Dermis blood vessel endothelial cell (primary cell): ENCODE data around the gene DEFB112. TPM values are rescaled to one million over a fixed set of nuclear protein-coding genes. Genes with fewer than 3 reads are reported as not detected.

Source experiments
- DNase-seq: peaks from one replicate; pipeline ENCODE4 v3.0.0; 2010
- total RNA-seq: library from RNA; depleted of rRNA; stranded (reverse); fragments of >200 nt; gene quantifications from 2 replicates; pipeline ENCODE4 v1.2.3, GENCODE V29; 2014

The DEFB112 gene, protein sequence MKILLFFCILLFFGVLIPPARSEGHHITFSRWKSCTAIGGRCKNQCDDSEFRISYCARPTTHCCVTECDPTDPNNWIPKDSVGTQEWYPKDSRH
- total RNA-seq = not detected in 2 replicates

GRCh38 chr6:50049829-50050228, at the start of gene DEFB112:
Gene DEFB112, minus strand, starts transcription at chr6:50049929. Its CDS starts 60 bp downstream, at chr6:50049869.
- no peak for DNase-seq

DNA sequence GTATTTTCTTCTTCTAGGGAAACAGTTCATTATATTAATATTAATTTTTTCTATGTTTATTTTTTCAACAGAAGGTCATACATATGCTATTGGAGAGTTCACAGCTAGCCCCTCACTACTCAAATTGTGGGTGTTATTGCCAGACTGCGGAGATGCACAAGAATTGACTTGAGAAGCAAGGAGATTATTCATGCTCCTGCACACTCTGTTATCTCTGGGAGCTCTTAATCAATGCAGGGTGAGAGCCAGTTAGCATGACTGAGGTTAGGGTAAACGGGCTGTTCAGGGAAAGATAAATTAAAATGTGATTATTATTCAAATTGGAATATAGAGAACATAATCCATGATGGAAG, 48.9 kb upstream of the DEFB112 start:
- DNase-seq = no peak

DNA sequence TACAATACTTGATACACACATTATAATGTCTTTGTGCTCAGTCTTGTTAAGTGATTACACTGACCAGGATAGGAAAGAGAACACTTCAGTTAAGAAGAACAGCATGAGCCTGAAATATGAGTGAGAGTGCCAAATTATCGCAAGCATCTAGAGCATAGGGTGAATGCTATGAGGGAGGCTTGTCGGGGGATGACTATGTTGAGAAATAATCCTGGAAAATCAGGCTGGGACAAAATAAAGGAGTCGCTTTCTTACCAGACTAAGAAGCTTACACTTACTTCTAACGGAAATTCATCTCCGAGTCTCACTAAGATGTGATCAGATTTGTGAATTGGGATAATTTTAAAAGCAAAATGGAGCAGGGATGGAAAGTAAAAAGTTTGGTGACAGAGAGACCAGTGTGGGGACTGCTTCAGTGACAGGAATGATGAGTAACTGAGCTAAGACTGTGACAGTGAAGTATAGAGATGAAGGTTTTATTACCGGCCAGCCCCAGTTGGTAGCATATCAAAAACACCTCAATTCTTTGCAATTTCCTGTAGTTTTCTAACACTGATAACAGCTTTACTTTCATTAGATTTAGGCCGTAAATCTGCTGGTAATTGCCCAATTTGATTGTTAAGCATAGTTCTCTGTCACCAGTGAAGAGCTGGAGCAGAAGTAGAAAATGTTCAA, 48.4 kb upstream of the DEFB112 start:
- no peak for DNase-seq

DNA sequence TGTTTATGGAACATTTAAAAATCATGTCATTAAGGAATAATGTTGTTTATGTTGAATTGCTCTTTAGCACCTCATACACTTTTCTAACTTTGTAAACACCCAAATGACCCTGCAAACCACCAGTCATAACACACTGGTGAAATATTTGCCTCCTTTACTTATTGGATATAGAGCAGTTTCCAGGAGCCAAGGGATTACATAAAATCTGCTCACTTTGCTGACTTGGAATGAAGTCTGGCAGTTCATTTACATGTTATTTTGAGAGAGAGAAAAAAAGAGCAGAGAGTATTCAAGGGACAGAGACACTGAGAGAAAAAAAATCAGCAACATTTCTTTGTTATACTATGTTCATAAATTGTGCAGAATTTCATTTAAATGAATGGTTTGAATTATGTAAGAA, 46.6 kb upstream of the DEFB112 start:
- no peak for DNase-seq

DNA sequence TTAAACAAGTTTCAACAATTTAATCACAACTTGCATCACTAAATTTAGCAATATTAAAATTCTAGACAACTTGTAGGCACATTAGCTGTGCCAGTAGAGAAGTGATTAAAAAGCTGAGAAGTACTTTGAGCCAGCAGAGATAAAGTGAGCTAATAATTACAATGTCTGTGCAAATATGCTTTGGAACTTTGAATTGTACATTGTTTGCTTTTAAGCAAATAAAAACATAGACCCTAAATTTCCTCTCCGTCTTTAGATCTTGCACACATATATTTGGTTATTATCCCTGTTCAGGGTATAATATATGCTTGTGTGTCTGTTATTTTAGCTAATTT, 44.2 kb upstream of the DEFB112 start:
- DNase-seq = no peak

DNA sequence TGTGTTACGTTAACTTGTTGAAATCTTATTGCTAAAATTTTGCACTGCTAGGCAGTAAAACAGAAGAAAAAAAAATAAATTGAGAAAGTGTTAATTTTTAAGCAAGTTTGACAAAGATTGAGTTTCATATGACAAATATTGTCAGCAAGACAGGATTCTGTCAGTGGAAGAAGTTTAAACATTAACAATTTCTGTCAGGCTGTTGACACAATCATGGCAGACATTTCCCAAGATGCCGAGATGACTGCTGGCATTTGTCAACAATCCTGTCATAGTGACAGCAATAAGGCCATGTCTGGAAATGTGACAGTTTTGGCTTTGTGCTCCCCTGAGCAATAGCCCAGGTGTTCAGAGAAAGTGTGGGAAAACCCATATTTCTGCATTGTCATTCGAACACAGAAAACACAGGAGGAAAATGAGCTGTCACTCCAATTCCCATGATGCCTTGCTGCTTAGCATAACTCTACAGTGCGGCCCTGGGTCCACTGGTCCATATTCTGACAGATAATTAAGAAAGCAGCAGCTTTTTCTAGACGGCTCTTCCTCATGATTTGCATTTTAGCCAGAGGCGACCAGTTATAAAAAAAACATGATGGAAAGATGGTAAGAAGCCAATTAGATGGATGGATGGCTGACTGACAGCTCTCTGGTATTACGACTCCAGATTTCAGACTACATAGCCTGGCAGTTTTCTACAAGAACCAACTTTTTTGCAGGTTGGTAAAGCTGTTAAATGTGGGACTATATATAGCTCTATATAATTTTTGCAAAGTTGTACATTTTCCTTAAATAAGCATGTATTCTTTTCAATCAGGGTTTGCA, 43.6 kb upstream of the DEFB112 start:
- DNase-seq = no peak

DNA sequence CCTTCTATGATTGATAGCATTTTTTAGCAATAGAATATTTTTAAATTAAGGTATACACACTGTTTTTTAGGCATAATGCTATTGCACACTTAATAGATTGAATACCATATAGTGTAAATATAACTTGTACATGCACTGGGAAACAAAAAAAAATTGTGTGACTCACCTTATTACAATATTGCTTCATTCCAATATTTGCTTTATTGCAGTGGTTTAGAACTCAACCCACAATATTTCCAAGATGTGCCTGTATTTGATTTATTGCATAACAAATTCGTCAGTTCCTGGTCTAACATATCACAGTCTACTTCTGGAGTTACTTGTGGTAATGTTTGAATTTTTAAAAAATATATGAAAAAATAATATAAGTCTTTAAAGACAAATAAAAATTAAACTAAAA, 41.9 kb upstream of the DEFB112 start:
- DNase-seq = no peak

DNA sequence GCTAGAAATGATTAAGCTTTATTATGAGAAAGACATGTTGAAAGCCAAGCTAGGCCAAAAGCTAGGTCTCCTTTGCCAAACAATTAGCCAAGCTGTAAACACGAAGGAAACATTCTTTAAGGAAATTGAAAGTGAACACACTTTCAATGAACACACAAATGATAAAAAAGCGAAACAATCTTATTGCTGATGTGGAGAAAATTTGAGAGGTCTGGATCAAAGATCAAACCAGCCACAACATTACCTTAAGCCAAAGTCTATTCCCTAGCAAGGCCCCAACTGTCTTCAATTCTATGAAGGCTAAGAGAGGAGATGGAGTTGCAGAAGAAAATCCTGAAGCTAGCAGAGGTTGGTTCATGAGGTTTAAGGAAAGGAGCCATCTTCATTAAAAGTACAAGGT, 40.2 kb upstream of the DEFB112 start:
- DNase-seq = no peak

GRCh38 chr6:50087231-50087954, 37.7 kb upstream of the DEFB112 start:
- no peak for DNase-seq

DNA sequence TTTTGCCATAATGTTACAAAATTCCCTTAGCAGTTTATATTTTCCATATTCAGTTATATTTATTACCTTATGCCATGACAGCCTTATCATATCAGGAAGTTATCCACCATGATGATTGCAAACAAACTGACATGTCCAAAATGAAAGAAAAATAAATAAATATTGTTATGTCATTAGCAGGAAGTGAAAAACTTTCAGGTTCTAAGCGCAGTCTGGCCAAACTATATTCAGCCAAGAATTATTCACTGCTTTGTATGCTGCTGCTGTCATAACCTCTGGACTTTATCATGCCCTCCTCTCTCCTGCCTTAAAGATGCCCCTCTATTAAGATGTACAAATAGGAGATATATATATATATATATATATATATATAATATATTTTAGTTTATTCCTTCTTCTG, 27.7 kb upstream of the DEFB112 start:
- no peak for DNase-seq

DNA sequence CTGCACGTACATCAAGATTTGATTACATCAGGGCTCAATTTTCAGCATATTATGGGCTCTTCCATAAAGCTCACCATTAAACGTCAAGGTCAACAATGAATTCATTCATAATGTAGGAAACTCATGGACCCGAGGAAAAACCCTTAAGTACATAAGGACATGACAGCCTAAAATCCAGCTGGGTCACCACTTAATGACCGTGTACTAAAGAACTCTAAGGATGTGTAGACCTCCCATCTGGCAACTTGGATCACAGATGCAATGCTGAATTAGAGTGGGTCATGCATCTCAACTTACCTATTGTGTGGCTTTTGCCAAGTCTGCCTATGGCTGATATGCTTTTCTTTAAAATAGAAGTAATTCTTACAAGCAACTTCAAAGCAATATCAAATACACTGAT, 26.7 kb upstream of the DEFB112 start:
- DNase-seq = no peak

- DNase-seq = no peak
Measured at GRCh38 chr6:50071921-50072320, 22.2 kb upstream of the DEFB112 start.

- no peak for DNase-seq
Measured at GRCh38 chr6:50070101-50070500, 20.4 kb upstream of the DEFB112 start.

DNA sequence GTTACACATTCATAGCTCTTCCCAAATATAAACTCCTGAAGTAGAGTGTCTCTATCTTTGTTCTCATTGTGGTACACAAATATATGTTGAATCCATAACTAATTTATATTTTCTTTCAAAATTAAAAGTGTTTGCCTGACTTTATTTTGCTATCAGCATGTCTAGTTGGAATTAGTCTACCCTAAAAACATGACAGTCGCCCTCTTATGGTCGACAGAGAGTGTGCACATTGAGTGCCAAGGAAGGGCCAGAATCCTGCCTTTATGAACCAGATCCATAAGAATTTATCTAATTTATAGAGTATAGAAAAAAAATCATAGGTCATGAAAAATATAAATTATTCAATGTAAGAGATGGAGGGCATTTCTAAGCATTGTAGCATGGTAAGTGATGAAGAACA, 12.3 kb upstream of the DEFB112 start:
- DNase-seq = no peak

GRCh38 chr6:50056242-50056641, 6.5 kb upstream of the DEFB112 start:
- no peak for DNase-seq

- no peak for DNase-seq
Measured at GRCh38 chr6:50047026-50047425, 2.7 kb downstream of the DEFB112 start.

GRCh38 chr6:50030777-50031562, 18.8 kb downstream of the DEFB112 start:
- no peak for DNase-seq

DNA sequence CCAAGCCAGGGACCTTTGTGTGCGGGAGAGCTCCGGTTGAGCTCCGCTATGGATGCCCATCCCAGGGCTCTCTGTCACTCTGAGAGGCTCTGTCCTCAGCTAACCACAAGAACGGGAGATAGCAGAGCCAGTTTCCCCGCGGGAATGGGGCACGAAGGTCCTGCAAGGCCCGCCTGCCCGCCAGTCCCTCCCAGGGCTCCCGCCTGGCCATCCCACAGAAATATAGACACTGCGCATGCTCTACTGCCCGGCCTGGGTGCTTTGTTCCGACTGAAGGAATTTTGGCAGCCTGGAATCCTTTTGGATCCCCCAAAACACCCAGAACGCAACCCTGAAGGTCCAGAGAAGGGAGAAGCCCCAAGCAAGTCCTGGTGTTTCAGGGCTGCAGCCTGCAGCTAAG, 19.4 kb downstream of the DEFB112 start:
- no peak for DNase-seq

GRCh38 chr6:50025258-50025657, 24.5 kb downstream of the DEFB112 start:
- DNase-seq = no peak

DNA sequence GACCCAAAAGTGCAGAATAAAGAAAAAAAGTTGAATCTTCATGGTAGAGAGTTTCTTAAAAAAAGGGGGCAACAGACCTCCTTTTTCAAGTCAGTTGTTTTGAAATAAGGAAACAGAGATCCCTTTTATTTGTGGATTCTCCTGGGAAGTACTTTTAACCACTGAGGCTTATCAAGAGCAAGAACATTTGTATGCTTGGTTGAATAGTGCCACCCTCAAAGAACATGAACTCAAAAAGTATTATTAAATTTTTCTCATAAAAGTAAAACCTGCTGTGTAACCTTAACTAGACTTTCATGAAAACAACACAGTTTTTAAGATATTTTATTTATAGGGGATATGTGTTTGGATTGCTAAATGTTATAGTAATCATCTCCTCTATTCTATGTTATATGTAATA, 27.8 kb downstream of the DEFB112 start, which contains the start of gene DEFB110:
Gene DEFB110 (minus strand): TSS at position 101 of the 400 bp plus-strand sequence. CDS start 59 bp downstream, at position 42.
- no peak for DNase-seq

- no peak for DNase-seq
Measured at GRCh38 chr6:50007819-50008218, 41.9 kb downstream of the DEFB112 start.

GRCh38 chr6:50003139-50003538, 46.6 kb downstream of the DEFB112 start:
- no peak for DNase-seq

DNA sequence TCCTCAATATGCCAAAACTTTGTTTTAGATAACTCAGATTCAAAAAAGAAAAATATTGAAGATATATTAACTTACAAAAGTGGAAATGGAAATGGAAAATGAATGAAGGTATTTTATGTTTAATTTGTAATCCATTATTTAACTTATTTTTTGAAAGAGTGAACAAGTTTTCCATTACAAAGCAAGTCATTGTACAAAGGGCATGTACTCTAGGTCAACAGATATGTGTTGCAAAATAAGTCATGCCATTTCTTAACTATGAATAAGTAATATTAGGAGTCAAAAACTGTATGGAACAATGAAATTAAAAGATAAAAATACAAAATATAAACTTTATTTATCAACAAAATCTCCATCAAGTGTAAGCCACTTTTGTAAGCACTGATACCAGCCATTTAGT, 54.5 kb downstream of the DEFB112 start:
- no peak for DNase-seq
